ENCODE measurements around the gene DESI1.
"Not testable (repeated sequence)": the region's sequence is repeated elsewhere in the genome, so short reads cannot be mapped to it uniquely, and the experiment has no call there.

The DESI1 gene

DNA sequence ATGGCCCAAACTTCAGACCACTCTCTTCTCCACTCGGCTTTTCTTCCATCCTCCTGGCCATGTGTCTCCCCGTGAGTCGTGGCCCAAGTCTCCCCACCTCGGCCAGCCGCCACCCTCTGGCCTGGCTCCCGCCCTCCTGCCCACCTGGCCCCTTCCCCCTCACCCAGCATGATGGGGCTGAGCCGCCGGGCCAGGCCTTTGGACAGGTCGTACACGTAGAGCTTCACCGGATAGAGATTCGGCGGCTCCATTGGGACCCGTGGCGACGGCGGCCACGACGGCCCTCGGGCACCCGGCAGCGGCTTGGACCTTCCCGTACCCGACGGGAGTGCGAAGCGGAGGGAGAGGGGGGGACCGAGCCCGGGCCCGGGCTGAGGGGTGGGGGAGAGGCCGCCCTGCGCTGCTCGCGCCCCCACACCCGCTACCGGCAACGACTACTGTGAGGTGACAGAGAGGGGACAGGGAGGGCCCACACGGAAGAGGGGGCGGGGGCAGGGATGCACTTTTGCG, at the start of gene DESI1:
Gene DESI1, minus strand, starts transcription at position 455 of the 510 bp plus-strand sequence. Its CDS starts 204 bp downstream, at position 251.
- no peak for DNase-seq (ENCODE audit: low read depth)

GRCh38 chr22:41668971-41669911, 48.4 kb upstream of the DESI1 start:
- peak; percentile 92 for DNase-seq (ENCODE audit: low read depth)

- no peak for DNase-seq (ENCODE audit: low read depth)
These were observed 44.1 kb upstream of the DESI1 start for GRCh38 chr22:41664951-41665350.

- DNase-seq (ENCODE audit: low read depth) = no peak
These were observed 43.6 kb upstream of the DESI1 start for GRCh38 chr22:41664490-41664889.

DNA sequence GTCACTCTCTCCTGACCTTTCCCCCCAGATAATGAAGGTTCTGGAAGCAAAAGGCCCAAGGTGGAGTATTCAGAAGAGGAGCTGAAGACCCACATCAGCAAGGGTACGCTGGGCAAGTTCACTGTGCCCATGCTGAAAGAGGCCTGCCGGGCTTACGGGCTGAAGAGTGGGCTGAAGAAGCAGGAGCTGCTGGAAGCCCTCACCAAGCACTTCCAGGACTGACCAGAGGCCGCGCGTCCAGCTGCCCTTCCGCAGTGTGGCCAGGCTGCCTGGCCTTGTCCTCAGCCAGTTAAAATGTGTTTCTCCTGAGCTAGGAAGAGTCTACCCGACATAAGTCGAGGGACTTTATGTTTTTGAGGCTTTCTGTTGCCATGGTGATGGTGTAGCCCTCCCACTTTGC, 42.8 kb upstream of the DESI1 start:
- DNase-seq (ENCODE audit: low read depth) = not testable (repeated sequence)

- DNase-seq (ENCODE audit: low read depth) = no peak
These were observed 40.9 kb upstream of the DESI1 start for GRCh38 chr22:41661713-41662112.

DNA sequence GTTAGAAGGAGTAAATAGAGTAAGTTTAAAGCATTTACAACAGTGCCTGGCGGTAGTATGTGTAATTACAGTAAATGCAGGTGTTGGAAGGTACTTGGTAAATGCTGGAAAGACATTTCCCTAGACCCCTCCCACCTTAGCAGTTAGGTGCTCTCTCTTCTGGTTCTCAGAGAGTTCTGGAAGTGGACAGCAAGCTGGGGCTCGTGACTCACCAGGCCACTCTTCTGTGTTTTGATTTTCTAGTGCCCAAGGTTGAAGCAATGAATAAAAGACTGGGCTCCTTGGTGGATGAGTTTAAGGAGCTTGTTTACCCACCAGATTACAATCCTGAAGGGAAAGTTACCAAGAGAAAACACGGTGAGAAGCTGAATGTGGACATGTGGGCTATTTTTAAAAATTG, 40.2 kb upstream of the DESI1 start:
- no peak for DNase-seq (ENCODE audit: low read depth)

DNA sequence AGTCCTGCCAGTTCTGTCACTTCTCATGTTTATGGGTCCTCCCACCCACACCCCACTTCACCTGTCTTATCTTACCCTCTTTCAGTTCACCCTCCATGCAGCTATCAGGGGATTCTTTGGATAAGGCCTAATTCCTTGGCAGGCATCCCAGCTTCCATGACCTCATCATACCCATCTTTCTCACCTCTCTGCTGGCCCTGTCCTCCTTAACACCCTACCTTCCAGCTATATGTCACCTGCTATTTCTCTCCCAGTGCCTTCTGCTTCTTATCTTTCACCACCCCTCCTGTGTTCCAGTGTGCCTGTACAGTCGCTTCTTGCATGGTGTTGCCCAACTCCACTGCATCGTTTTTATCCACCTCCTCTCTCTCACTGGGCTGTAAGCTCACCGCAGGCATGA, 39.6 kb upstream of the DESI1 start:
- DNase-seq (ENCODE audit: low read depth) = no peak

GRCh38 chr22:41659941-41660340, 39.1 kb upstream of the DESI1 start:
- no peak for DNase-seq (ENCODE audit: low read depth)

DNA sequence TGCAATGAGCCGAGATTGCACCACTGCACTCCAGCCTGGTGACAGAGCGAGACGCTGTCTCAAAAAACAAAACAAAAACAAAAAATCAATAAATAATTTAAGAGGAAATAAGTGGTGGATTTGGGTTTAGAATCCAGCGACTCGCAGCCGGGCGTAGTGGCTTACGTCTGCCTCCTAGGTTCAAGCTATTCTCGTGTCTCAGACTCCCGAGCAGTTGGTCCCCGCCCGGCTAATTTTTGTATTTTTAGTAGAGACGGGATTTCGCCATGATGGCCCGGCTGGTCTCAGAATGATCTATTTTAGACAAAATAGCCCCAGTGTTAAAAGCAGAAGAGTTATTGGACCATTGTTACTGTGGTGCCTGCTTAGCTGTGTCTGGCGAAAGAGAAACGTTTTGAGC, 38.0 kb upstream of the DESI1 start:
- DNase-seq (ENCODE audit: low read depth) = no peak

DNA sequence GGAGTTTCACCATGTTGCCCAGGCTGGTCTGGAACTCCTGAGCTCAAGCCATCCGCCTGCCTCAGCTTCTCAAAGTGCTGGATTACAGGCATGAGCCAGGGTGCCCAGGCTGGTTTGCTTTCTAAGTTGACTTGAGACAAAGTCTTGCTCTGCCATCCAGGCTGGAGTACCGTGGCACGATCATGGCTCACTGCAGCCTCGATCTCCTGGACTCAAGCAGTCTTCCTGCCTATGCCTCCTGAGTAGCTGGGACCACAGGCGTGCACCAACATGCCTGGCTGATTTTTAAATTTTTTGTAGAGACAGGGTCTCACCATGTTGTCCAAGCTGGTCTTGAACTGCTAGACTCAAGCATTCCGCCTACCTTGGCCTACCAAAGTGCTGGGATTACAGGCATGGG, 36.9 kb upstream of the DESI1 start:
- DNase-seq (ENCODE audit: low read depth) = no peak

DNA sequence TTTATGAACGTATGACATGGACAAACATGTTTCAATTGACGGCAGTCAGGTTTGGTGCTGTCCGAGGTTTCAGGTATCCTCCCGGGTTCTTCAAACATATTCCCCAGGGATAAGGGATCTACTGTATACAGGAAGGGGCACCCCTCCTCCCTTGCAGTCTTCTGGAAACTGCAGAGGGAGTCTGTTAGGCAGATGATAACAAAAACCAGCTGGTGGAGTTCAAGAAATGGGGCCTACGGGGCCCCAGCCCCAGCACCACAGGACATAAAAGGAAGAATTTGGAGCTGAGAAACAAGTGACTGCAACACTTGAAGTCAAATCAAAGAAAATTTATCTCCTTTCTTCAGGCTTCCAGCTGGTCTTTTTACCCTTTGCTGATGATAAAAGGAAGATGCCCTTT, 35.7 kb upstream of the DESI1 start:
- no peak for DNase-seq (ENCODE audit: low read depth)

DNA sequence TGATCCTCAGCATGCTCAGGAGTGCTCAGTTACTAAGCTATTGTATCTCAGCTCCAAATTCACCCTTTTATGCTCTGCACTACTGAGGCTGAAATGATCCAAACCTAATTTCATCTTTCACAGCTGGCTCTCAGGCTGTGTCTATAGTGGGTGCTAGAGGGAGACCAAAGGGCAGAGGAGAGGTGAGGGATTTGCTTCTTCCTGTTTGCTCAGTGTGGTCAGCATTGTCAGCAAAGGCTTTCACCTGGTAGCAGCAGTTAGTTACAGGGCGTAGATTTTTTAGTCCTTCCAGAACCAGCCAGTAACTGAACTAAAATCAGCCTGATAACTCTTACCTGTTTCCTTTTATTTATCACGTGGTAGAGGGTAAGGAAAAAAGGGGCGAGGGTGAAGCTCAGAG, 33.5 kb upstream of the DESI1 start:
- no peak for DNase-seq (ENCODE audit: low read depth)

DNA sequence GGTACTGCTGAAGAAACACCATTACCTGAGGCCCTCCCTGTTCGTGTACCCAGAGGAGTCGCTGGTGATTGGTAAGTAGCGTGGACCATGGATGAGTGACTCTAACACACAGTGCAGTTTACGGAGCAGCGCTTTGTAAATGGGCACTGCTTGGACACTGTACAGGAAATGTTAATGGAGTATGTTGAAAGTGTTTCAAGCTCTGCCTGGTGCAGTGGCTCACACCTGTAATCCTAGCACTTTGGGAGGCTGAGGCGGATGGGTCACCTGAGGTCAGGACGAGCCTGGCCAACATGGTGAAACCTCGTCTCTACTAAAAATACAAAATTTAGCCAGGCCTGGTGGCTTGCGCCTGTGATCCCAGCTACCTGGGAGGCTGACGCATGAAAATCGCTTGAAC, 30.0 kb upstream of the DESI1 start:
- DNase-seq (ENCODE audit: low read depth) = no peak

GRCh38 chr22:41650229-41650628, 29.4 kb upstream of the DESI1 start:
- no peak for DNase-seq (ENCODE audit: low read depth)

GRCh38 chr22:41648432-41648831, 27.6 kb upstream of the DESI1 start:
- no peak for DNase-seq (ENCODE audit: low read depth)

- DNase-seq (ENCODE audit: low read depth) = no peak
These were observed 26.9 kb upstream of the DESI1 start for GRCh38 chr22:41647771-41648170.

DNA sequence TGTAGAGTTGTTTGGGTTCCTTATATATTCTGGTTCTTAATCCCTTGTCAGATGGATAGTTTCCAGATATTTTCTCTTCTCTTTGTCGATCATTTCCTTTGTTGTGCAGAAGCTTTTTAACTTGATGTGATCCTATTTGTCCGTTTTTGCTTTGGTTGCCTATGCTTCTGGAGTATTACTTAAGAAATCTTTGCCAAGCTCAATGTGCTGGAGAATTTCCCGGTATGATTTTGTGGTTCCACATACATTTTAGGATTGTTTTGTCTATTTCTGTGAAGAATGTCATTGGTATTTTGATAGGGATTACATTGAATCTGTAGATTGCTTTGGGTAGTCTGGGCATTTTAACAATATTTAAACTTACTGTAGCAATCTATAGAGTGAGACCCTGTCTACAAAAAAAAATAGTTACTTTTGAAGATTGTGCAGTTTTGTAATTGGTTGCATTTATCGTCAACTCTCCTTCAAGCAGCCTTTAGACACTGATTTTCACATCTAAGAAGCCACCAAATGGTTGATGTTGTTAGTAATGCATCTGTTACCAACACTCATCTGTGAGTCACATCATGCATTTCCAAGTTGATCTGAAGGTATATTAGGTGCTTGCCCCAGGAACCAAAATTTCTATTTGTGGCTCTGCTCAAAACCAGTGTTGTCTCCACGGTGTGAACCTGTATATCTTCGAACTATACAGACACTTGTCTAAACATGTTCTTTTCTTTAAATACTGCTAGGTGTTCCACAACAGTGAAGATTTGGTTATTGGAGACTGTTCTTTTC, 21.7 kb upstream of the DESI1 start:
- no peak for DNase-seq (ENCODE audit: low read depth)

DNA sequence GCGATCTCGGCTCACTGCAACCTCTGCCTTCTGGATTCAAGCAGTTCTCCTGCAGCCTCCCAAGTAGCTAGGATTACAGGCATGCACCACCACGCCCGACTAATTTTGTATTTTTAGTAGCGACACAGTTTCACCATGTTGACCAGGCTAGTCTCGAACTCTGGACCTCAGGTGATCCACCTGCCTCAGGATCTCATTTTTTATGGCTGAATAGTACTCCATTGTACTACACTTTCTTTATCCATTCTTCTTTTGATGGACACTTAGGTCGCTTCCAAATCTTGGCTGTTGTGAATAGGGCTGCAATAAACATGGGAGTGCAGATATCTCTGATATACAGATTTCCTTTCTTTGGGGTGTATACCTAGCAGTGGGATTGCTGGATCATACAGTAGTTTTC, 21.0 kb upstream of the DESI1 start:
- DNase-seq (ENCODE audit: low read depth) = no peak

GRCh38 chr22:41638748-41639147, 17.9 kb upstream of the DESI1 start:
- no peak for DNase-seq (ENCODE audit: low read depth)

GRCh38 chr22:41638124-41638523, 17.3 kb upstream of the DESI1 start:
- no peak for DNase-seq (ENCODE audit: low read depth)

- not testable (repeated sequence) for DNase-seq (ENCODE audit: low read depth)
These were observed 16.8 kb upstream of the DESI1 start for GRCh38 chr22:41637623-41638022.

DNA sequence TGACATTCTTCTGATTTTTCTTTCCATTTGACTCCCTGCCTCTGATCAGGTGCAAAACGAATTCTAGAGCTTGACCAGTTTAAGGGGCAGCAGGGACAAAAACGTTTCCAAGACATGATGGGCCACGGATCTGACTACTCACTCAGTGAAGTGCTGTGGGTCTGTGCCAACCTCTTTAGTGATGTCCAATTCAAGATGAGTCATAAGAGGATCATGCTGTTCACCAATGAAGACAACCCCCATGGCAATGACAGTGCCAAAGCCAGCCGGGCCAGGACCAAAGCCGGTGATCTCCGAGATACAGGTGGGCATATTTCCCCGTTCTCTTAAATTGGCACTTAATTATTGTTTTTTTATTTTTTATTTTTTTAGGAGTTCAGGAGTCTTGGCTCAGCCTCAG, 15.6 kb upstream of the DESI1 start:
- DNase-seq (ENCODE audit: low read depth) = no peak
